Upper lobe of left lung (tissue), 6 donors: ENCODE results near the gene GALK2. TPM values are rescaled to one million over a fixed set of nuclear protein-coding genes. Genes with fewer than 3 reads are reported as not detected.

ENCODE experiments used
- ATAC-seq, 2 donors: fragments of 200-7000 bp; cut with Tn5 transposase; one replicate each; pipeline ENCODE4 v1.9.1; 2022; ENCODE audit warnings: mild to moderate bottlenecking in 2 of 2, moderate library complexity in 2 of 2; ENCODE audit not compliant: low FRiP score in 2 of 2
- DNase-seq, 2 donors: peaks; one replicate each; pipeline ENCODE4 v3.0.0-alpha.2; 2019 to 2020
- H3K27ac ChIP-seq, 4 donors: fragments of 200-600 bp; sonication (generic); one replicate each; pipeline ENCODE4 v1.5.1; 2016 to 2019
- H3K27me3 ChIP-seq, 4 donors: fragments of 200-600 bp; sonication (generic); one replicate each; pipeline ENCODE4 v1.5.1; 2017 to 2019
- H3K36me3 ChIP-seq, 4 donors: fragments of 200-600 bp; sonication (generic); one replicate each; pipeline ENCODE4 v1.5.1; 2016 to 2019
- H3K4me1 ChIP-seq, 4 donors: fragments of 200-600 bp; sonication (generic); one replicate each; pipeline ENCODE4 v1.5.1; 2018 to 2019
- H3K4me3 ChIP-seq, 4 donors: fragments of 200-600 bp; sonication (generic); one replicate each; pipeline ENCODE4 v1.5.1; 2017 to 2019; ENCODE audit warnings: mild to moderate bottlenecking in 2 of 4, moderate library complexity in 1 of 4
- H3K9me3 ChIP-seq, 4 donors: fragments of 200-600 bp; sonication (generic); one replicate each; pipeline ENCODE4 v1.5.1; 2018 to 2019
- CTCF ChIP-seq, 6 experiments: fragments of 450-650 bp in 4 of 6; fragments of 200-600 bp in 2 of 6; sonication (generic) in 2 of 6; IDR thresholded peaks; one replicate each; pipeline ENCODE4 v1.5.1; 2016 to 2019; ENCODE audit warnings: antibody characterized with exemption in 6 of 6
- EP300 ChIP-seq, 4 donors: sonication (generic); formaldehyde crosslinking; IDR thresholded peaks; one replicate each; pipeline ENCODE4 v1.5.1; 2017; ENCODE audit warnings: antibody characterized with exemption in 4 of 4, control low read depth in 2 of 4
- POLR2A ChIP-seq, 4 donors: fragments of 450-650 bp; IDR thresholded peaks; one replicate each; pipeline ENCODE4 v1.5.1; 2016 to 2017; ENCODE audit warnings: antibody characterized with exemption in 4 of 4, mild to moderate bottlenecking in 2 of 4
- POLR2AphosphoS5 ChIP-seq, 2 donors: sonication (generic); formaldehyde crosslinking; IDR thresholded peaks; one replicate each; pipeline ENCODE4 v1.5.1; 2017; ENCODE audit warnings: antibody characterized with exemption in 2 of 2
- WGBS, 2 donors: methylation state at CpG; one replicate each; pipeline ENCODE4 v1.1.5; 2017 to 2018; 5-methylcytosine and 5-hydroxymethylcytosine counted together
- total RNA-seq, 6 donors: library from RNA; depleted of rRNA in 4 of 6; stranded (reverse); fragments of >200 nt in 4 of 6; gene quantifications; one replicate each; pipeline versions ENCODE4 v1.1.0 to v1.2.1, GENCODE V29; 2016 to 2021
- donor health status: DM: no; HTN: no; CAD: no; lungs with moderate emphysema.
- donor health status: DM: no; HTN: yes; CAD: no; lungs with severe emphysema.

The GALK2 gene
- total RNA-seq, 6 donors from 2014 or later = 14.2 to 63.9 (median 40.7) TPM

GRCh38 chr15:49361370-49361769, 191.3 kb downstream of the GALK2 start:
- Histone ChIP-seq H3K4me3 (no peak overlapping the region), H3K27ac (no peak overlapping the region), H3K9me3 (no peaks in the 10 kb centered on the region), H3K36me3 (no peaks in the 10 kb centered on the region), H3K4me1 (no peaks in the 10 kb centered on the region), H3K27me3 (no peaks in the 10 kb centered on the region)
- TF ChIP-seq POLR2A (IDR thresholded peaks at IDR 0.05) = no peak
- no peak for TF ChIP-seq EP300 (IDR thresholded peaks at IDR 0.05)
- TF ChIP-seq CTCF (IDR thresholded peaks at IDR 0.05) = no peak
- no peak for TF ChIP-seq POLR2AphosphoS5 (IDR thresholded peaks at IDR 0.05)
- ATAC-seq = no peak
- WGBS, 2 donors = 81 to 93% methylated on average over 3 of the region's 3 CpGs
- DNase-seq = no peak

DNA sequence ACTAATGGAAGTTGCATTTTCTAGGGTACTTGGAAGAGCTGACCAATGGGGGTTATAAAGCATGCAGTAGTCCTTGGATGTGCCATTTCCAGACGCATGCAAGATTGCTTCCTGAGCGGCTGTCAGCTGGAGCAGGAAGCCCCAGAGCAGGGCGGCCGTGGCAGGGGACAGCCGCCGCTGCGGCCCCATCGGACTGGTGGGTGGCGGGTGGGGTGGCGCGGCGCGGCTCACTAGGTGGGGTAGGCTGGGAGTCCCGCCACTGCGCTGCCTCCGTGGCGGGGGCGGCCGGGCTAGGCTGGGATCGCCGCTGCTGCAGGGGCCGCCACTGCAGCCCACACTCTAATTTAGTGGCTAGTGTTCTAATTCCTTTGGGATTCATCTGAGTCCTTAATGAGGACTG, 196.4 kb downstream of the GALK2 start:
- peak in 1 of 2 donors; percentile 60 for DNase-seq
- Histone ChIP-seq H3K9me3 (no peaks in the 10 kb centered on the region), H3K4me3 (no peak overlapping the region), H3K36me3 (no peaks in the 10 kb centered on the region), H3K27ac (no peak overlapping the region), H3K4me1 (no peaks in the 10 kb centered on the region), H3K27me3 (no peaks in the 10 kb centered on the region)
- WGBS, 2 donors = 96 to 97% methylated on average over 14 to 22 of the region's 22 CpGs
- no peak for TF ChIP-seq POLR2A (IDR thresholded peaks at IDR 0.05)
- no peak for TF ChIP-seq CTCF (IDR thresholded peaks at IDR 0.05)
- no peak for TF ChIP-seq EP300 (IDR thresholded peaks at IDR 0.05)
- no peak for TF ChIP-seq POLR2AphosphoS5 (IDR thresholded peaks at IDR 0.05)
- no peak for ATAC-seq

DNA sequence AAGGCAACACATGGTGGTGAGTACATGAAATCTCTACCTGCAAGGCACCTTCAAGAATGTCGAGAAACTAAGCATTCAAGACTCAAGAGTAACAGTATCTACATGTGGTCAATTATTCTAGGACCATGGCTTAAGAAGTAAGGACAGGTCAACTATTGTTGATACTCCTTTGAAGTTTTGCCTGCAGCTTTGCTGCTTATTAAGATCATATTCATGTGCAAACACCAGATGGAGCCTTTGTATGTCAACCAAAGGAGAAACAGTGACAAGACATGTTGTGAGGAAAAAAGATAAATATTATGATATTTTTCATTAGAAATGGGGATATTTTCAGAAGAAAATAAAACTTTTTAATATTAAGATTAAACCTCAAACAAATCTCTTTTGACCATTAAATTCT, 200.7 kb downstream of the GALK2 start:
- H3K36me3 ChIP-seq = no peaks in the 10 kb centered on the region

DNA sequence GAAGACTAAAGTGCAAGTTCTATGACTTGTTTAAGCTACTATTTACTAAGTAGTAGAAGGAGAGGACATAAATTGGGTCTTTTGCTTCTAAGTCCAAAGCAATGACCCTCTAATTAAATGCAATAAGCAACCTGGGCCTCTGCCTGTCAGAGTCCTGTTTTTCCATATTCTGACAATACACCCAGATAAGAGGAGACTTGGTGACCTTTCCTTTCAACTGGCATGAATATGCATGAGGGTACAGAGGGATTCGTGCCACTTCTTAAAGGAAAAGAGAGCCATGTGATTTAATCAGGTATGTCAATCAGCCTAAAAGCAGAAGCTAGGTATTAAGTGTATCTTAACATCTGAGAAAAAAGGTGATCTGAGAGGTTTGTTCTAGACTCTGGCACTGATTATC, 202.3 kb downstream of the GALK2 start:
- no peaks in the 10 kb centered on the region for H3K9me3 ChIP-seq
- no peak overlapping the region for H3K27ac ChIP-seq
- TF ChIP-seq CTCF (IDR thresholded peaks at IDR 0.05) (no peak), EP300 (IDR thresholded peaks at IDR 0.05) (no peak), POLR2AphosphoS5 (IDR thresholded peaks at IDR 0.05) (no peak), POLR2A (IDR thresholded peaks at IDR 0.05) (no peak)
- H3K4me1 ChIP-seq = no peaks in the 10 kb centered on the region
- no peak for DNase-seq
- WGBS, 2 donors = 76 to 84% methylated on average over 1 of the region's 1 CpG
- no peak overlapping the region for H3K4me3 ChIP-seq
- H3K36me3 ChIP-seq = no peaks in the 10 kb centered on the region
- ATAC-seq = no peak
- H3K27me3 ChIP-seq = no peaks in the 10 kb centered on the region

More for the DNA sequence above, 200.7 kb downstream of the GALK2 start:
- TF ChIP-seq CTCF (IDR thresholded peaks at IDR 0.05) (no peak), EP300 (IDR thresholded peaks at IDR 0.05) (no peak), POLR2AphosphoS5 (IDR thresholded peaks at IDR 0.05) (no peak), POLR2A (IDR thresholded peaks at IDR 0.05) (no peak)
- WGBS, 2 donors = 100% methylated on average over 1 of the region's 1 CpG
- Histone ChIP-seq H3K27me3 (no peaks in the 10 kb centered on the region), H3K9me3 (no peaks in the 10 kb centered on the region), H3K4me1 (no peaks in the 10 kb centered on the region), H3K4me3 (no peak overlapping the region), H3K27ac (no peak overlapping the region)
- DNase-seq (no peak), ATAC-seq (no peak)

DNA sequence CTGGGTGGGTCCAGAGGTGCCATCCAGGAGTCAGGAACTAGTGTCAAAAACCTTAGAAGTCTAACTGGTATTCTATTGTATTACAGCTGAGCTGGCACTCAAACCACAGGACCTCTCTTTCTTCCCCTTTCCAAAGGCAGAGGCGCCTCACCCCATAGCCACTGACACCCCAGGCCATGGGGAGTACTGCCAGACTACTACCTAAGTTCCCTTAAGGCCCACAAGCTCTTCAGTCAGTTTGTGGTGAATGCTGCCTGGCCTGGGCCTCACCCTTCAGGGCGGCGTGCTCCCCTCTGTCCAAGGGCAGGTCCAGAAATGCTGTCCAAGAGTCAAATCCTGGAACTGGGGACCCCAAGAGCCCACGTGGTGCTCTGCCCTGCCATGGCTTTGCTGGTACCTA, 209.9 kb downstream of the GALK2 start:
- ATAC-seq = no peak
- no peak overlapping the region for H3K27ac ChIP-seq
- H3K4me3 ChIP-seq = no peak overlapping the region
- H3K9me3 ChIP-seq = no peaks in the 10 kb centered on the region
- TF ChIP-seq POLR2A (IDR thresholded peaks at IDR 0.05) = no peak
- no peak for TF ChIP-seq POLR2AphosphoS5 (IDR thresholded peaks at IDR 0.05)
- TF ChIP-seq CTCF (IDR thresholded peaks at IDR 0.05) = no peak
- no peak for TF ChIP-seq EP300 (IDR thresholded peaks at IDR 0.05)
- 71 to 86% methylated on average over 1 to 4 of the region's 4 CpGs for WGBS, 2 donors
- H3K27me3 ChIP-seq = no peaks in the 10 kb centered on the region
- no peaks in the 10 kb centered on the region for H3K36me3 ChIP-seq
- DNase-seq = no peak
- no peaks in the 10 kb centered on the region for H3K4me1 ChIP-seq
